ENCODE measurements around the gene SLC2A8. TPM values are rescaled to one million over a fixed set of nuclear protein-coding genes. Genes with fewer than 3 reads are reported as not detected.

The SLC2A8 gene
- polyA plus RNA-seq, 3 donors: 6.6 to 8.7 (median 6.6) TPM

DNA sequence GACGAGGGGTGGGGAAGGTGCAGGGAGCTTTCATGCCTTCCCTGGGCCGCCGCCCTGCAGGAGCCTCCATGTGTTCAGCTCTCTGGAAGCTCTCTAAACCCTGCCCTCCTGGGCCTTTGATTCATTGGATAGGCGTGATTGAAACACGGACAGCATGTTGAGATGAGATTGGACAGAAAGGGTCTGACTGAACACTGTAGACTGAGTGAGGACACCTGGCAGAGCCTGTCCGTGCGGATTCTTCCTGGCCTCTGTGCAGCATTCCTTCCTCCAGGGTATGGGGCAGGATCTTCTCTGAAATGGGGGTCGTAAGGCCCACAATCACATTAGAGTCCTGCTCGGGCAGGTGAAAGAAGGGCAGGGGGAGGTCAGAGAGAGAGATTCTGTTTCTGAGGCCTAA, 41.4 kb downstream of the SLC2A8 start:
- Histone ChIP-seq H3K79me2 (ENCODE audit: insufficient read depth, low read length) (no peaks in the 10 kb centered on the region), H3K36me3 (replicated peaks in 1 of 2; ENCODE audit: control insufficient read depth in 1 of 2, insufficient read depth in 2 of 2, low read length in 2 of 2) (peaks cover 81 to 92% of the 10 kb centered on the region in 2 donors), H3K4me2 (replicated peaks; ENCODE audit: extremely low read depth, low read length, poor library complexity, severe bottlenecking) (no peak overlapping the region), H3K27me3 (ENCODE audit: control insufficient read depth in 2 of 2, insufficient read depth in 2 of 2, low read length in 2 of 2) (no peaks in the 10 kb centered on the region), H3K4me1 (ENCODE audit: control insufficient read depth in 1 of 2, insufficient read depth in 2 of 2, low read length in 2 of 2) (no peaks in the 10 kb centered on the region), H4K20me1 (ENCODE audit: insufficient read depth, low read length) (no peaks in the 10 kb centered on the region), H2AFZ (ENCODE audit: insufficient read depth, low read depth, low read length, poor library complexity, severe bottlenecking) (no peak overlapping the region), H3K4me3 (replicated peaks in 1 of 3; ENCODE audit: low read depth in 2 of 3, low read length in 3 of 3) (no peak overlapping the region), H3K9me3 (replicated peaks in 1 of 2; ENCODE audit: control insufficient read depth in 1 of 2, insufficient read depth in 1 of 2, low read length in 2 of 2) (no peaks in the 10 kb centered on the region), H3K9ac (ENCODE audit: insufficient read depth, low read length, poor library complexity, severe bottlenecking) (no peak overlapping the region), H3K27ac (ENCODE audit: low read depth in 1 of 2, low read length in 2 of 2) (no peak overlapping the region)
- H3K9me3 Mint-ChIP-seq: peaks cover 0 to under 1% (median 0%) of the 10 kb centered on the region in 7 donors
- H3K4me1 Mint-ChIP-seq: no peaks in the 10 kb centered on the region
- H3K27me3 Mint-ChIP-seq (ENCODE audit: low read depth in 3 of 3): peaks cover 0 to 5% (median 0%) of the 10 kb centered on the region in 3 donors
- no peak overlapping the region for H3K4me3 Mint-ChIP-seq
- WGBS (ENCODE audit: insufficient coverage): 100% methylated on average over 8 of the region's 9 CpGs
- H3K27ac Mint-ChIP-seq: no peak overlapping the region
- DNase-seq: no peak
- intact Hi-C loops (cut with micrococcal nuclease): no loop called here
- peaks cover 83 to 94% of the 10 kb centered on the region in 2 donors for H3K36me3 Mint-ChIP-seq
- TF ChIP-seq, protein P1, sequence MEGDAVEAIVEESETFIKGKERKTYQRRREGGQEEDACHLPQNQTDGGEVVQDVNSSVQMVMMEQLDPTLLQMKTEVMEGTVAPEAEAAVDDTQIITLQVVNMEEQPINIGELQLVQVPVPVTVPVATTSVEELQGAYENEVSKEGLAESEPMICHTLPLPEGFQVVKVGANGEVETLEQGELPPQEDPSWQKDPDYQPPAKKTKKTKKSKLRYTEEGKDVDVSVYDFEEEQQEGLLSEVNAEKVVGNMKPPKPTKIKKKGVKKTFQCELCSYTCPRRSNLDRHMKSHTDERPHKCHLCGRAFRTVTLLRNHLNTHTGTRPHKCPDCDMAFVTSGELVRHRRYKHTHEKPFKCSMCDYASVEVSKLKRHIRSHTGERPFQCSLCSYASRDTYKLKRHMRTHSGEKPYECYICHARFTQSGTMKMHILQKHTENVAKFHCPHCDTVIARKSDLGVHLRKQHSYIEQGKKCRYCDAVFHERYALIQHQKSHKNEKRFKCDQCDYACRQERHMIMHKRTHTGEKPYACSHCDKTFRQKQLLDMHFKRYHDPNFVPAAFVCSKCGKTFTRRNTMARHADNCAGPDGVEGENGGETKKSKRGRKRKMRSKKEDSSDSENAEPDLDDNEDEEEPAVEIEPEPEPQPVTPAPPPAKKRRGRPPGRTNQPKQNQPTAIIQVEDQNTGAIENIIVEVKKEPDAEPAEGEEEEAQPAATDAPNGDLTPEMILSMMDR (IDR thresholded peaks at IDR 0.05): no peak

DNA sequence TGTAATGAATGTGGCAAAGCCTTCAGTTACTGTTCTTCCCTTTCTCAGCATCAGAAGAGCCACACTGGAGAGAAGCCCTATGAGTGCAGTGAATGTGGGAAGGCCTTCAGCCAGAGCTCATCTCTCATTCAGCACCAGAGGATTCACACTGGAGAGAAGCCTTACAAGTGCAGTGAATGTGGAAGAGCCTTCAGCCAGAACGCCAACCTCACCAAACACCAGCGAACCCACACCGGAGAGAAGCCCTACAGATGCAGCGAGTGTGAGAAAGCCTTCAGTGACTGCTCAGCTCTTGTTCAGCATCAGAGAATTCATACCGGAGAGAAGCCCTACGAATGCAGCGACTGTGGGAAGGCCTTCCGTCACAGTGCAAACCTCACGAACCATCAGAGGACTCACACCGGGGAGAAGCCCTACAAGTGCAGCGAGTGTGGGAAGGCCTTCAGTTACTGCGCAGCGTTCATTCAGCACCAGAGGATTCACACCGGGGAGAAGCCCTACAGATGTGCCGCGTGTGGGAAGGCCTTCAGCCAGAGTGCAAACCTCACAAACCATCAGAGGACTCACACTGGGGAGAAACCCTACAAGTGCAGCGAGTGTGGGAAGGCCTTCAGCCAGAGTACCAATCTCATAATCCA, 47.4 kb downstream of the SLC2A8 start:
- H3K36me3 ChIP-seq (replicated peaks in 1 of 2; ENCODE audit: control insufficient read depth in 1 of 2, insufficient read depth in 2 of 2, low read length in 2 of 2): peaks cover 76 to 89% of the 10 kb centered on the region in 2 donors
- Mint-ChIP-seq H3K4me1 (peaks cover 18% of the 10 kb centered on the region), H3K27me3 (ENCODE audit: low read depth in 3 of 3) (no peaks in the 10 kb centered on the region), H3K9me3 (peaks cover 0 to 15% (median 8%) of the 10 kb centered on the region in 7 donors), H3K27ac (peak overlapping the region in 1 of 7 donors; percentile 55), H3K36me3 (peaks cover 83 to 93% of the 10 kb centered on the region in 2 donors), H3K4me3 (no peak overlapping the region)
- TF ChIP-seq, protein P1 (IDR thresholded peaks at IDR 0.05): no peak
- no peak overlapping the region for H2AFZ ChIP-seq (ENCODE audit: insufficient read depth, low read depth, low read length, poor library complexity, severe bottlenecking)
- intact Hi-C loops (cut with micrococcal nuclease): no loop called here
- H3K27me3 ChIP-seq (ENCODE audit: control insufficient read depth in 2 of 2, insufficient read depth in 2 of 2, low read length in 2 of 2): no peaks in the 10 kb centered on the region
- H3K27ac ChIP-seq (ENCODE audit: low read depth in 1 of 2, low read length in 2 of 2): peak overlapping the region in 1 of 2 donors; percentile 31
- WGBS (ENCODE audit: insufficient coverage): 96% methylated on average over 16 of the region's 17 CpGs
- no peak for DNase-seq
- H4K20me1 ChIP-seq (ENCODE audit: insufficient read depth, low read length): peaks cover 34% of the 10 kb centered on the region
- peaks cover 18% of the 10 kb centered on the region for H3K79me2 ChIP-seq (ENCODE audit: insufficient read depth, low read length)
- H3K9ac ChIP-seq (ENCODE audit: insufficient read depth, low read length, poor library complexity, severe bottlenecking): no peak overlapping the region
- peaks cover 9 to 10% of the 10 kb centered on the region in 2 donors for H3K4me1 ChIP-seq (ENCODE audit: control insufficient read depth in 1 of 2, insufficient read depth in 2 of 2, low read length in 2 of 2)
- no peak overlapping the region for H3K4me2 ChIP-seq (replicated peaks; ENCODE audit: extremely low read depth, low read length, poor library complexity, severe bottlenecking)
- no peak overlapping the region for H3K4me3 ChIP-seq (replicated peaks in 1 of 3; ENCODE audit: low read depth in 2 of 3, low read length in 3 of 3)
- H3K9me3 ChIP-seq (replicated peaks in 1 of 2; ENCODE audit: control insufficient read depth in 1 of 2, insufficient read depth in 1 of 2, low read length in 2 of 2): peaks cover 0 to 8% of the 10 kb centered on the region in 2 donors

Data from CD14-positive monocyte (primary cell).